ENCODE measurements around the gene JRKL. TPM values are rescaled to one million over a fixed set of nuclear protein-coding genes. Genes with fewer than 3 reads are reported as not detected.
A peak's percentile ranks its signal among the peaks of the same experiment; 100 is the strongest.

Gene JRKL
- total RNA-seq, 3 donors from 2014 or later (not counting 1 experiment from before 2014, with no cell fraction given), result 4.5 to 6.1 (median 5.5) TPM

GRCh38 chr11:96390488-96390792, 627 bp downstream of the JRKL start:
- H3K9me3 ChIP-seq (ENCODE audit: control insufficient read depth, insufficient read depth, low read length), result no peaks in the 10 kb centered on the region
- intact Hi-C loops (cut with micrococcal nuclease), result loop anchor here (2.0 kb wide), 1 partner anchor 602 kb away; the partner anchor contains the start of gene FAM76B

GRCh38 chr11:96391698-96392307, 2.0 kb downstream of the JRKL start:
- Mint-ChIP-seq H3K9me3 (no peaks in the 10 kb centered on the region), H3K27ac (no peak overlapping the region), H3K4me3 (no peak overlapping the region), H3K4me1 (peaks cover 35 to 46% of the 10 kb centered on the region in 2 donors), H3K27me3 (ENCODE audit: low read depth in 2 of 2) (no peaks in the 10 kb centered on the region), H3K36me3 (no peaks in the 10 kb centered on the region)
- no peaks in the 10 kb centered on the region for H3K9me3 ChIP-seq (ENCODE audit: control insufficient read depth, insufficient read depth, low read length)
- DNase-seq (no peak), ATAC-seq (no peak)
- WGBS (ENCODE audit: insufficient coverage), result 96% methylated on average over 3 of the region's 3 CpGs
- no peak overlapping the region for H3K27ac ChIP-seq (ENCODE audit: low read length)
- peaks cover 8% of the 10 kb centered on the region for H3K4me1 ChIP-seq (ENCODE audit: control insufficient read depth, insufficient read depth, low read length)
- H3K27me3 ChIP-seq (ENCODE audit: control insufficient read depth, insufficient read depth, low read length), result no peaks in the 10 kb centered on the region
- intact Hi-C loops (cut with micrococcal nuclease), result loop anchor here (2.0 kb wide), 3 partner anchors 337 to 603 kb away; partner anchors contain the start of gene FAM76B
- H3K4me3 ChIP-seq (ENCODE audit: low read length), result no peak overlapping the region
- H3K36me3 ChIP-seq (ENCODE audit: control insufficient read depth, insufficient read depth, low read length), result no peaks in the 10 kb centered on the region
- TF ChIP-seq, protein P1, sequence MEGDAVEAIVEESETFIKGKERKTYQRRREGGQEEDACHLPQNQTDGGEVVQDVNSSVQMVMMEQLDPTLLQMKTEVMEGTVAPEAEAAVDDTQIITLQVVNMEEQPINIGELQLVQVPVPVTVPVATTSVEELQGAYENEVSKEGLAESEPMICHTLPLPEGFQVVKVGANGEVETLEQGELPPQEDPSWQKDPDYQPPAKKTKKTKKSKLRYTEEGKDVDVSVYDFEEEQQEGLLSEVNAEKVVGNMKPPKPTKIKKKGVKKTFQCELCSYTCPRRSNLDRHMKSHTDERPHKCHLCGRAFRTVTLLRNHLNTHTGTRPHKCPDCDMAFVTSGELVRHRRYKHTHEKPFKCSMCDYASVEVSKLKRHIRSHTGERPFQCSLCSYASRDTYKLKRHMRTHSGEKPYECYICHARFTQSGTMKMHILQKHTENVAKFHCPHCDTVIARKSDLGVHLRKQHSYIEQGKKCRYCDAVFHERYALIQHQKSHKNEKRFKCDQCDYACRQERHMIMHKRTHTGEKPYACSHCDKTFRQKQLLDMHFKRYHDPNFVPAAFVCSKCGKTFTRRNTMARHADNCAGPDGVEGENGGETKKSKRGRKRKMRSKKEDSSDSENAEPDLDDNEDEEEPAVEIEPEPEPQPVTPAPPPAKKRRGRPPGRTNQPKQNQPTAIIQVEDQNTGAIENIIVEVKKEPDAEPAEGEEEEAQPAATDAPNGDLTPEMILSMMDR (IDR thresholded peaks at IDR 0.05), result no peak

More at GRCh38 chr11:96390488-96390792, 627 bp downstream of the JRKL start:
- Mint-ChIP-seq H3K27me3 (ENCODE audit: low read depth in 2 of 2) (no peaks in the 10 kb centered on the region), H3K4me1 (peaks cover 35 to 49% of the 10 kb centered on the region in 2 donors), H3K27ac (peak overlapping the region; percentile 75 to 95), H3K36me3 (no peaks in the 10 kb centered on the region), H3K4me3 (peak overlapping the region; percentile 95), H3K9me3 (no peaks in the 10 kb centered on the region)
- peak overlapping the region; percentile 89 for H3K27ac ChIP-seq (ENCODE audit: low read length)
- no peaks in the 10 kb centered on the region for H3K36me3 ChIP-seq (ENCODE audit: control insufficient read depth, insufficient read depth, low read length)
- H3K4me3 ChIP-seq (ENCODE audit: low read length), result peak overlapping the region; percentile 82
- DNase-seq, result peak in 1 of 2 donors; percentile 17
- H3K4me1 ChIP-seq (ENCODE audit: control insufficient read depth, insufficient read depth, low read length), result peaks cover 8% of the 10 kb centered on the region
- 30% methylated on average over 6 of the region's 6 CpGs for WGBS (ENCODE audit: insufficient coverage)
- no peaks in the 10 kb centered on the region for H3K27me3 ChIP-seq (ENCODE audit: control insufficient read depth, insufficient read depth, low read length)
- ATAC-seq, result no peak
- TF ChIP-seq, protein P1 (IDR thresholded peaks at IDR 0.05), result no peak

DNA sequence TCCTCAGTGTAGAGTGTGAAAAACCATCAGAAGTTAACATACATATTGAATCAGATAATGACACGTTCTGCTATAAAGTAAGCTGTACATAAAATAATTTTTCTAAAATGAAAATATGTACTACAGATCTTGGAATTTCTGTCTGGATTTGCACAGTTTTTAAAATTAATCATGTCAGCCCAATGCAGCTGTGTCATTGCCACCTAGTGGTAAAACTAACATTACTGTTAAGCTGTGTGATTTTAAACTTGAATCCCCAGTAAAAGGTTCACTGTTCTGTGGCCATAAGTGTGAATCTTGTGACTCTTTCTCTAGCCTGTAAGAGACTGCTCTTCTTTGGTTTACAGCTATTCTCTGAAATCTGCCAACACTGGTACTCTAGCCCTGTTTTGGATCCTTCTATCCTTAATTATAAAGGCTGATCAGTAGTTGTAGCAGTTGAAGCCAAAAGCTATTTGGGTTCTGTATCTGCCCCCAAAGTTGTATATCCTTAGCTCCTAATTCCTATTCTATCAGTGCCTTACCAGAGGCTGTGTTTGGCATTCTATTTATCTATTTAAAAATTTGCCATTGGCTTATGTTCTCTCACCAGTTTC, 4.0 kb downstream of the JRKL start:
- H3K4me3 Mint-ChIP-seq, result no peak overlapping the region
- H3K36me3 Mint-ChIP-seq, result no peaks in the 10 kb centered on the region
- H3K36me3 ChIP-seq (ENCODE audit: control insufficient read depth, insufficient read depth, low read length), result no peaks in the 10 kb centered on the region
- TF ChIP-seq, protein P1 (IDR thresholded peaks at IDR 0.05), result peak; percentile 79
- H3K27ac Mint-ChIP-seq, result no peak overlapping the region
- H3K27me3 ChIP-seq (ENCODE audit: control insufficient read depth, insufficient read depth, low read length), result no peaks in the 10 kb centered on the region
- H3K4me1 Mint-ChIP-seq, result peaks cover 21 to 27% of the 10 kb centered on the region in 2 donors
- ATAC-seq, result peak in 2 of 3 donors; percentile 10 to 34
- H3K9me3 Mint-ChIP-seq, result no peaks in the 10 kb centered on the region
- DNase-seq, result peak in 1 of 2 donors; percentile 64
- intact Hi-C loops (cut with micrococcal nuclease), result loop anchor here (2.0 kb wide), 2 partner anchors 339 to 557 kb away; no protein-coding TSS in a partner anchor
- peaks cover 8% of the 10 kb centered on the region for H3K4me1 ChIP-seq (ENCODE audit: control insufficient read depth, insufficient read depth, low read length)
- H3K4me3 ChIP-seq (ENCODE audit: low read length), result no peak overlapping the region
- H3K9me3 ChIP-seq (ENCODE audit: control insufficient read depth, insufficient read depth, low read length), result no peaks in the 10 kb centered on the region
- H3K27ac ChIP-seq (ENCODE audit: low read length), result no peak overlapping the region
- no CpG with 5 or more reads among the region's 1 CpG for WGBS (ENCODE audit: insufficient coverage)
- H3K27me3 Mint-ChIP-seq (ENCODE audit: low read depth in 2 of 2), result no peaks in the 10 kb centered on the region
